Activated CD4-positive, alpha-beta T cell treated with anti-CD3 and anti-CD28 coated beads, Interleukin-2, amount 10 ng/mL, durations not matched to agents 24 days and 14 days (primary cell): ENCODE measurements around the gene COL4A2. TPM values are rescaled to one million over a fixed set of nuclear protein-coding genes. Genes with fewer than 3 reads are reported as not detected.

ENCODE experiments used
- DNase-seq: peaks from one replicate; pipeline ENCODE4 v3.0.0; 2022
- H3K27ac Mint-ChIP-seq: one replicate; pipeline ENCODE4 v1.8.0; 2022; ENCODE audit warnings: mild to moderate bottlenecking, mixed read lengths
- H3K27me3 Mint-ChIP-seq: one replicate; pipeline ENCODE4 v1.8.0; 2022; ENCODE audit warnings: mixed read lengths
- H3K36me3 Mint-ChIP-seq: one replicate; pipeline ENCODE4 v1.8.0; 2022; ENCODE audit warnings: low read depth, mild to moderate bottlenecking, mixed read lengths
- H3K4me1 Mint-ChIP-seq: one replicate; pipeline ENCODE4 v1.8.0; 2021; ENCODE audit warnings: mixed read lengths
- H3K4me3 Mint-ChIP-seq: one replicate; pipeline ENCODE4 v1.8.0; 2022; ENCODE audit warnings: mild to moderate bottlenecking, moderate library complexity, mixed read lengths
- H3K9me3 Mint-ChIP-seq: one replicate; pipeline ENCODE4 v1.8.0; 2021; ENCODE audit warnings: mixed read lengths
- intact Hi-C: fragments of 100-400 bp; cut with micrococcal nuclease; formaldehyde crosslinking; loops from one replicate; pipeline ENCODE4 v1.15.1; 2023
- total RNA-seq: library from RNA; stranded (reverse); gene quantifications from 2 replicates; pipeline ENCODE4 v1.2.3, GENCODE V29; 2022

COL4A2 gene
- total RNA-seq, 1 donor from 2014 or later: not detected

GRCh38 chr13:110411688-110412059, 104.6 kb downstream of the COL4A2 start:
- no peaks in the 10 kb centered on the region for H3K36me3 Mint-ChIP-seq
- H3K4me3 Mint-ChIP-seq: no peak overlapping the region
- H3K9me3 Mint-ChIP-seq: no peaks in the 10 kb centered on the region
- no peak for DNase-seq
- intact Hi-C loops: loop anchor here (1.0 to 5.0 kb wide), 3 partner anchors 104 to 1449 kb away; partner anchors contain the start of genes COL4A1 and COL4A2
- no peak overlapping the region for H3K27ac Mint-ChIP-seq
- H3K4me1 Mint-ChIP-seq: peaks cover 8% of the 10 kb centered on the region
- peaks cover 75% of the 10 kb centered on the region for H3K27me3 Mint-ChIP-seq

GRCh38 chr13:110412132-110412914, 105.2 kb downstream of the COL4A2 start:
- Mint-ChIP-seq H3K4me1 (peaks cover 8% of the 10 kb centered on the region), H3K27ac (no peak overlapping the region), H3K27me3 (peaks cover 72% of the 10 kb centered on the region)

GRCh38 chr13:110413016-110413675, 106.1 kb downstream of the COL4A2 start:
- Mint-ChIP-seq H3K4me3 (no peak overlapping the region), H3K9me3 (no peaks in the 10 kb centered on the region), H3K36me3 (no peaks in the 10 kb centered on the region), H3K4me1 (peaks cover 8% of the 10 kb centered on the region), H3K27me3 (peaks cover 73% of the 10 kb centered on the region), H3K27ac (no peak overlapping the region)
- no peak for DNase-seq
- intact Hi-C loops: loop anchor here (5.0 kb wide), 2 partner anchors 106 to 1451 kb away; partner anchors contain the start of genes COL4A1 and COL4A2

More at GRCh38 chr13:110412132-110412914, 105.2 kb downstream of the COL4A2 start:
- intact Hi-C loops: loop anchor here (1.0 to 5.0 kb wide), 3 partner anchors 105 to 1450 kb away; partner anchors contain the start of genes COL4A1 and COL4A2
- H3K9me3 Mint-ChIP-seq: no peaks in the 10 kb centered on the region
- H3K4me3 Mint-ChIP-seq: no peak overlapping the region
- peak; percentile 88 for DNase-seq
- no peaks in the 10 kb centered on the region for H3K36me3 Mint-ChIP-seq

GRCh38 chr13:110413676-110414040, 106.6 kb downstream of the COL4A2 start:
- intact Hi-C loops: loop anchor here (5.0 kb wide), 2 partner anchors 106 to 1451 kb away; partner anchors contain the start of genes COL4A1 and COL4A2
- no peak overlapping the region for H3K4me3 Mint-ChIP-seq
- H3K9me3 Mint-ChIP-seq: no peaks in the 10 kb centered on the region
- no peak overlapping the region for H3K27ac Mint-ChIP-seq
- H3K36me3 Mint-ChIP-seq: no peaks in the 10 kb centered on the region
- peaks cover 8% of the 10 kb centered on the region for H3K4me1 Mint-ChIP-seq
- H3K27me3 Mint-ChIP-seq: peaks cover 75% of the 10 kb centered on the region
- DNase-seq: no peak

- H3K27ac Mint-ChIP-seq: no peak overlapping the region
- peaks cover 8% of the 10 kb centered on the region for H3K4me1 Mint-ChIP-seq
- no peak overlapping the region for H3K4me3 Mint-ChIP-seq
- DNase-seq: no peak
- H3K9me3 Mint-ChIP-seq: no peaks in the 10 kb centered on the region
- H3K27me3 Mint-ChIP-seq: peaks cover 76% of the 10 kb centered on the region
- intact Hi-C loops: loop anchor here (5.0 kb wide), 2 partner anchors 107 to 1452 kb away; partner anchors contain the start of genes COL4A1 and COL4A2
- no peaks in the 10 kb centered on the region for H3K36me3 Mint-ChIP-seq
These were observed 107.2 kb downstream of the COL4A2 start for GRCh38 chr13:110414283-110414682.

GRCh38 chr13:110414931-110415330, 107.8 kb downstream of the COL4A2 start:
- no peak overlapping the region for H3K27ac Mint-ChIP-seq
- no peak overlapping the region for H3K4me3 Mint-ChIP-seq
- H3K4me1 Mint-ChIP-seq: peaks cover 10% of the 10 kb centered on the region
- intact Hi-C loops: loop anchor here (5.0 kb wide), 2 partner anchors 108 to 1453 kb away; partner anchors contain the start of genes COL4A1 and COL4A2
- no peak for DNase-seq
- no peaks in the 10 kb centered on the region for H3K36me3 Mint-ChIP-seq
- no peaks in the 10 kb centered on the region for H3K9me3 Mint-ChIP-seq
- peaks cover 81% of the 10 kb centered on the region for H3K27me3 Mint-ChIP-seq

- Mint-ChIP-seq H3K4me3 (no peak overlapping the region), H3K36me3 (no peaks in the 10 kb centered on the region), H3K9me3 (no peaks in the 10 kb centered on the region), H3K27me3 (peaks cover 83% of the 10 kb centered on the region), H3K27ac (no peak overlapping the region), H3K4me1 (peaks cover 10% of the 10 kb centered on the region)
- intact Hi-C loops: no loop called here
- no peak for DNase-seq
These were observed 108.6 kb downstream of the COL4A2 start for GRCh38 chr13:110415669-110416068.

- H3K4me3 Mint-ChIP-seq: no peak overlapping the region
These were observed 109.3 kb downstream of the COL4A2 start for GRCh38 chr13:110416131-110417025.

GRCh38 chr13:110418944-110419343, 111.9 kb downstream of the COL4A2 start:
- Mint-ChIP-seq H3K9me3 (no peaks in the 10 kb centered on the region), H3K4me1 (peaks cover 19% of the 10 kb centered on the region), H3K36me3 (no peaks in the 10 kb centered on the region), H3K27ac (no peak overlapping the region), H3K27me3 (peaks cover 86% of the 10 kb centered on the region), H3K4me3 (no peak overlapping the region)
- intact Hi-C loops: no loop called here
- no peak for DNase-seq

More at GRCh38 chr13:110416131-110417025, 109.3 kb downstream of the COL4A2 start:
- Mint-ChIP-seq H3K4me1 (peaks cover 14% of the 10 kb centered on the region), H3K9me3 (no peaks in the 10 kb centered on the region), H3K36me3 (no peaks in the 10 kb centered on the region), H3K27me3 (peaks cover 85% of the 10 kb centered on the region), H3K27ac (no peak overlapping the region)
- intact Hi-C loops: no loop called here
- DNase-seq: no peak

- no peak overlapping the region for H3K27ac Mint-ChIP-seq
- intact Hi-C loops: no loop called here
- H3K9me3 Mint-ChIP-seq: no peaks in the 10 kb centered on the region
- DNase-seq: no peak
- H3K4me3 Mint-ChIP-seq: no peak overlapping the region
- no peaks in the 10 kb centered on the region for H3K36me3 Mint-ChIP-seq
- peaks cover 19% of the 10 kb centered on the region for H3K4me1 Mint-ChIP-seq
- H3K27me3 Mint-ChIP-seq: peaks cover 85% of the 10 kb centered on the region
These were observed 112.3 kb downstream of the COL4A2 start for GRCh38 chr13:110419381-110419791.

- DNase-seq: no peak
- H3K4me1 Mint-ChIP-seq: peaks cover 19% of the 10 kb centered on the region
- no peaks in the 10 kb centered on the region for H3K36me3 Mint-ChIP-seq
- intact Hi-C loops: loop anchor here (10.0 kb wide), 1 partner anchor 285 kb away; no protein-coding TSS in a partner anchor
- H3K27me3 Mint-ChIP-seq: peaks cover 82% of the 10 kb centered on the region
- no peaks in the 10 kb centered on the region for H3K9me3 Mint-ChIP-seq
- H3K4me3 Mint-ChIP-seq: no peak overlapping the region
- no peak overlapping the region for H3K27ac Mint-ChIP-seq
These were observed 112.9 kb downstream of the COL4A2 start for GRCh38 chr13:110419946-110420345.

- H3K27me3 Mint-ChIP-seq: peaks cover 85% of the 10 kb centered on the region
- H3K27ac Mint-ChIP-seq: no peak overlapping the region
- DNase-seq: no peak
- H3K9me3 Mint-ChIP-seq: no peaks in the 10 kb centered on the region
- H3K4me3 Mint-ChIP-seq: no peak overlapping the region
- intact Hi-C loops: loop anchor here (1.0 to 10.0 kb wide), 2 partner anchors 15 to 286 kb away; no protein-coding TSS in a partner anchor
- no peaks in the 10 kb centered on the region for H3K36me3 Mint-ChIP-seq
- H3K4me1 Mint-ChIP-seq: peaks cover 19% of the 10 kb centered on the region
These were observed 113.5 kb downstream of the COL4A2 start for GRCh38 chr13:110420626-110421025.

- no peak for DNase-seq
- H3K36me3 Mint-ChIP-seq: no peaks in the 10 kb centered on the region
- H3K4me1 Mint-ChIP-seq: peaks cover 17% of the 10 kb centered on the region
- H3K9me3 Mint-ChIP-seq: no peaks in the 10 kb centered on the region
- intact Hi-C loops: loop anchor here (1.0 to 10.0 kb wide), 2 partner anchors 16 to 286 kb away; no protein-coding TSS in a partner anchor
- H3K27ac Mint-ChIP-seq: peak overlapping the region; percentile 62
- peaks cover 85% of the 10 kb centered on the region for H3K27me3 Mint-ChIP-seq
- no peak overlapping the region for H3K4me3 Mint-ChIP-seq
These were observed 114.0 kb downstream of the COL4A2 start for GRCh38 chr13:110421061-110421460.
